Caco-2 (cell line): ENCODE measurements around the gene AXDND1. TPM values are rescaled to one million over a fixed set of nuclear protein-coding genes. Genes with fewer than 3 reads are reported as not detected.

Experiments used
- BruUV-seq: library from RNA; stranded (reverse); fragments of 400-500 nt; replicated peaks from 2 replicates; lab custom pipeline; 2021; lab: Mats Ljungman, UMichigan
- CTCF ChIA-PET: fragments of 300-600 bp; sonication (Branson Sonifier 250); formaldehyde crosslinking; loops from one replicate; lab custom pipeline; 2022; ENCODE audit warnings: antibody characterized with exemption; lab: Charles Lee
- POLR2A ChIA-PET: fragments of 300-600 bp; sonication (Branson Sonifier 250); formaldehyde crosslinking; loops from one replicate; lab custom pipeline; 2022; ENCODE audit warnings: antibody characterized with exemption; lab: Charles Lee
- DNase-seq, 2 experiments: peaks; one replicate each; pipeline versions ENCODE4 v3.0.0 to v3.0.0-alpha.2; 2020 to 2022
- H3K27me3 ChIP-seq: replicated peaks from 2 replicates; pipeline ENCODE4 v1.6.0; 2011; ENCODE audit warnings: low read length; ENCODE audit not compliant: control insufficient read depth, insufficient read depth
- H3K36me3 ChIP-seq: 2 replicates; pipeline ENCODE4 v1.5.1; 2011; ENCODE audit warnings: low read length; ENCODE audit not compliant: control insufficient read depth, insufficient read depth
- H3K4me1 ChIP-seq: fragments of 250-450 bp; sonication (Bioruptor Pico); 2 replicates; pipeline ENCODE4 v1.5.1; 2020; ENCODE audit warnings: mild to moderate bottlenecking
- H3K4me3 ChIP-seq: 2 replicates; pipeline ENCODE4 v1.5.1; 2011; ENCODE audit warnings: low read depth, mild to moderate bottlenecking, control low read depth, low read length
- H3K9me3 ChIP-seq: fragments of 250-450 bp; sonication (Bioruptor Pico); 2 replicates; pipeline ENCODE4 v1.5.1; 2020; ENCODE audit warnings: mild to moderate bottlenecking, moderate library complexity
- H3K27ac Mint-ChIP-seq: one replicate; pipeline ENCODE4 v1.8.0; 2022; ENCODE audit warnings: mixed read lengths; ENCODE audit not compliant: unreplicated experiment
- H3K27me3 Mint-ChIP-seq: one replicate; pipeline ENCODE4 v1.8.0; 2022; ENCODE audit warnings: mixed read lengths; ENCODE audit not compliant: insufficient read depth, unreplicated experiment
- H3K36me3 Mint-ChIP-seq: one replicate; pipeline ENCODE4 v1.8.0; 2022; ENCODE audit warnings: mild to moderate bottlenecking, mixed read lengths; ENCODE audit not compliant: insufficient read depth, unreplicated experiment
- H3K4me1 Mint-ChIP-seq: one replicate; pipeline ENCODE4 v1.8.0; 2022; ENCODE audit warnings: low read depth, mixed read lengths; ENCODE audit not compliant: unreplicated experiment
- H3K4me3 Mint-ChIP-seq: one replicate; pipeline ENCODE4 v1.8.0; 2022; ENCODE audit warnings: mild to moderate bottlenecking, moderate library complexity, mixed read lengths; ENCODE audit not compliant: unreplicated experiment
- H3K9me3 Mint-ChIP-seq: one replicate; pipeline ENCODE4 v1.8.0; 2022; ENCODE audit warnings: mixed read lengths; ENCODE audit not compliant: unreplicated experiment
- CTCF ChIP-seq, 2 experiments: fragments of 200-600 bp in 1 of 2; IDR thresholded peaks; 1 replicate in 1 of 2; 2 replicates in 1 of 2; pipeline versions ENCODE4 v1.5.1 to v1.8.0; 2011 to 2022; ENCODE audit warnings: antibody characterized with exemption in 1 of 2, control low read depth in 1 of 2, inconsistent platforms in 1 of 2, low read depth in 1 of 2, low read length in 1 of 2, mild to moderate bottlenecking in 1 of 2, moderate library complexity in 1 of 2; ENCODE audit not compliant: insufficient read depth in 1 of 2, severe bottlenecking in 1 of 2, unreplicated experiment in 1 of 2
- intact Hi-C: fragments of 100-400 bp; cut with micrococcal nuclease; formaldehyde crosslinking; loops from one replicate; pipeline ENCODE4 v1.10.0; 2022; ENCODE audit not compliant: unreplicated experiment
- total RNA-seq: library from RNA; stranded (reverse); gene quantifications from 2 replicates; pipeline ENCODE4 v1.2.3, GENCODE V29; 2022

The AXDND1 gene
- total RNA-seq, 1 experiment from 2014 or later, result not detected

GRCh38 chr1:179380299-179380698, 14.5 kb downstream of the AXDND1 start:
- no peak for TF ChIP-seq CTCF (IDR thresholded peaks at IDR 0.05; ENCODE audit: insufficient read depth in 1 of 2, low read depth in 1 of 2, low read length in 1 of 2, severe bottlenecking in 1 of 2, unreplicated experiment in 1 of 2)
- no TSS peak for BruUV-seq
- H3K4me3 ChIP-seq, result no peak overlapping the region
- ChIA-PET POLR2A (no interaction called here), CTCF (no interaction called here)
- H3K27me3 Mint-ChIP-seq, result no peaks in the 10 kb centered on the region
- no peak for DNase-seq
- no peaks in the 10 kb centered on the region for H3K36me3 Mint-ChIP-seq
- intact Hi-C loops, result no loop called here
- no peaks in the 10 kb centered on the region for H3K36me3 ChIP-seq
- H3K27me3 ChIP-seq, result no peaks in the 10 kb centered on the region
- no peaks in the 10 kb centered on the region for H3K4me1 ChIP-seq
- H3K9me3 ChIP-seq, result no peaks in the 10 kb centered on the region
- H3K27ac Mint-ChIP-seq, result no peak overlapping the region
- no peaks in the 10 kb centered on the region for H3K9me3 Mint-ChIP-seq
- H3K4me1 Mint-ChIP-seq, result no peaks in the 10 kb centered on the region
- no peak overlapping the region for H3K4me3 Mint-ChIP-seq

- no TSS peak for BruUV-seq
Observed at GRCh38 chr1:179384027-179384426, 18.3 kb downstream of the AXDND1 start.

GRCh38 chr1:179385510-179385909, 19.7 kb downstream of the AXDND1 start:
- no peaks in the 10 kb centered on the region for H3K36me3 Mint-ChIP-seq
- DNase-seq, result no peak
- intact Hi-C loops, result no loop called here
- H3K4me1 ChIP-seq, result no peaks in the 10 kb centered on the region
- no peak overlapping the region for H3K4me3 ChIP-seq
- H3K4me1 Mint-ChIP-seq, result no peaks in the 10 kb centered on the region
- ChIA-PET POLR2A (no interaction called here), CTCF (interaction anchor here (0.6 kb wide), 1 partner anchor 43 kb away, joined by 3 read pairs; no protein-coding TSS in a partner anchor)
- peaks cover 3% of the 10 kb centered on the region for H3K27me3 Mint-ChIP-seq
- no peak overlapping the region for H3K4me3 Mint-ChIP-seq
- H3K36me3 ChIP-seq, result no peaks in the 10 kb centered on the region
- no peaks in the 10 kb centered on the region for H3K27me3 ChIP-seq
- no peaks in the 10 kb centered on the region for H3K9me3 ChIP-seq
- no peaks in the 10 kb centered on the region for H3K9me3 Mint-ChIP-seq
- BruUV-seq, result no TSS peak
- no peak for TF ChIP-seq CTCF (IDR thresholded peaks at IDR 0.05; ENCODE audit: insufficient read depth in 1 of 2, low read depth in 1 of 2, low read length in 1 of 2, severe bottlenecking in 1 of 2, unreplicated experiment in 1 of 2)
- H3K27ac Mint-ChIP-seq, result no peak overlapping the region

More at GRCh38 chr1:179384027-179384426, 18.3 kb downstream of the AXDND1 start:
- Histone ChIP-seq H3K4me1 (no peaks in the 10 kb centered on the region), H3K27me3 (no peaks in the 10 kb centered on the region), H3K4me3 (no peak overlapping the region), H3K9me3 (no peaks in the 10 kb centered on the region), H3K36me3 (no peaks in the 10 kb centered on the region)
- DNase-seq, result no peak
- Mint-ChIP-seq H3K4me3 (no peak overlapping the region), H3K4me1 (no peaks in the 10 kb centered on the region), H3K36me3 (no peaks in the 10 kb centered on the region), H3K27ac (no peak overlapping the region), H3K27me3 (no peaks in the 10 kb centered on the region), H3K9me3 (no peaks in the 10 kb centered on the region)
- POLR2A ChIA-PET, result no interaction called here
- intact Hi-C loops, result no loop called here
- TF ChIP-seq CTCF (IDR thresholded peaks at IDR 0.05; ENCODE audit: insufficient read depth in 1 of 2, low read depth in 1 of 2, low read length in 1 of 2, severe bottlenecking in 1 of 2, unreplicated experiment in 1 of 2), result no peak
- CTCF ChIA-PET, result no interaction called here
